DMS79 treated with DMSO at 0.1 percent for 48 hours (cell line): ENCODE data around the gene SEMA5B.
A peak's percentile ranks its signal among the peaks of the same experiment; 100 is the strongest.

Source experiments
- DNase-seq: peaks from one replicate; lab custom pipeline; 2025; lab: John Stamatoyannopoulos, UW

Gene SEMA5B, protein sequence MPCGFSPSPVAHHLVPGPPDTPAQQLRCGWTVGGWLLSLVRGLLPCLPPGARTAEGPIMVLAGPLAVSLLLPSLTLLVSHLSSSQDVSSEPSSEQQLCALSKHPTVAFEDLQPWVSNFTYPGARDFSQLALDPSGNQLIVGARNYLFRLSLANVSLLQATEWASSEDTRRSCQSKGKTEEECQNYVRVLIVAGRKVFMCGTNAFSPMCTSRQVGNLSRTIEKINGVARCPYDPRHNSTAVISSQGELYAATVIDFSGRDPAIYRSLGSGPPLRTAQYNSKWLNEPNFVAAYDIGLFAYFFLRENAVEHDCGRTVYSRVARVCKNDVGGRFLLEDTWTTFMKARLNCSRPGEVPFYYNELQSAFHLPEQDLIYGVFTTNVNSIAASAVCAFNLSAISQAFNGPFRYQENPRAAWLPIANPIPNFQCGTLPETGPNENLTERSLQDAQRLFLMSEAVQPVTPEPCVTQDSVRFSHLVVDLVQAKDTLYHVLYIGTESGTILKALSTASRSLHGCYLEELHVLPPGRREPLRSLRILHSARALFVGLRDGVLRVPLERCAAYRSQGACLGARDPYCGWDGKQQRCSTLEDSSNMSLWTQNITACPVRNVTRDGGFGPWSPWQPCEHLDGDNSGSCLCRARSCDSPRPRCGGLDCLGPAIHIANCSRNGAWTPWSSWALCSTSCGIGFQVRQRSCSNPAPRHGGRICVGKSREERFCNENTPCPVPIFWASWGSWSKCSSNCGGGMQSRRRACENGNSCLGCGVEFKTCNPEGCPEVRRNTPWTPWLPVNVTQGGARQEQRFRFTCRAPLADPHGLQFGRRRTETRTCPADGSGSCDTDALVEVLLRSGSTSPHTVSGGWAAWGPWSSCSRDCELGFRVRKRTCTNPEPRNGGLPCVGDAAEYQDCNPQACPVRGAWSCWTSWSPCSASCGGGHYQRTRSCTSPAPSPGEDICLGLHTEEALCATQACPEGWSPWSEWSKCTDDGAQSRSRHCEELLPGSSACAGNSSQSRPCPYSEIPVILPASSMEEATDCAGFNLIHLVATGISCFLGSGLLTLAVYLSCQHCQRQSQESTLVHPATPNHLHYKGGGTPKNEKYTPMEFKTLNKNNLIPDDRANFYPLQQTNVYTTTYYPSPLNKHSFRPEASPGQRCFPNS

DNA sequence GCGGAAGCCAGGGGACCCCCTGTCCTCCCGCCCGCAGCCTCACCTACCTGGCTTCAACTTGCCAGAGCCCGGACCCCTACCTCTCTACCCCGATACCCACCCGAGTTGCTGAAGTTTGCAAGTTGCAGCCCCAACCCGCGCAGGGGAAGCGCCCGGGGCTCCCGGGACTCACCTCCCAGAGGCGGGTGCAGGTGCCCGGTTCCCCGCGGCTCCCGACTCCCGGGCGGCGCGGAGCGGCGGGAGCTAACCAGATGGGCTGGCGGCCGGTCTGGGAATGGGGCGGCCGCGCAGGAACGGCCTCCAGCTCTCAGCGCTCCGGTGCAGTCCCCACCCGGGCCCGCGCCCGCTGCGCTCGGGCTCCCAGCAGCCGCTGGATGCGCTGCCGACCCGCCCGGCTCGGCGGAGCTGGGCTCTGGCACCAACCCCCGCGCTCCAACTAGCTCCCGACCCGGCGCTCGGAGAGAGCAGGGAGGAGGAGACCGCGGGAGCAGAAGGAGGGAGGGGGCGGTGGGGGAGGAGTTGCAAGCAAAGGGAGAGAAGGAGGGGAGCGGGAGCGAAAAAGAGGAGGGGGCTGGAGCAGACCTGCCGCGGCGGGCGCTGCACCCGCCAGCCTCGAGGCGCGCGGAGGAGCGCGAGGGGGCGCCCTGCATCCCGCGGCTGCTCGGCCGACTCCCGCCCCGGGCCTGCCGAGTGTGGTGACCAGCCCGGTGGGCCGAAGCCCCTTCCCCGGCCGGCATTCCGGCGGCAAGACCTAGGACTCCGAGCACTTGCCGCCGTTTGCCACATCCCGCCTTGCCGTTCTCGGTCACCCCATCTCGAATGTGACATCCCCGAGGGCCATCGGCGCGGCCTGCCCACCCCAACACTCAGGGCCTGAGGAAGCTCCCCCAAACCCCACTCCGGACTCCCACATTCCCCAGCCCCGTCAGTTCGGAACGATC lies at the start of gene SEMA5B:
TSS of gene SEMA5B (minus strand) at position 472 of the 941 bp plus-strand sequence. CDS start 66,500 bp downstream, outside the sequence.
- peak; percentile 67 for DNase-seq

DNA sequence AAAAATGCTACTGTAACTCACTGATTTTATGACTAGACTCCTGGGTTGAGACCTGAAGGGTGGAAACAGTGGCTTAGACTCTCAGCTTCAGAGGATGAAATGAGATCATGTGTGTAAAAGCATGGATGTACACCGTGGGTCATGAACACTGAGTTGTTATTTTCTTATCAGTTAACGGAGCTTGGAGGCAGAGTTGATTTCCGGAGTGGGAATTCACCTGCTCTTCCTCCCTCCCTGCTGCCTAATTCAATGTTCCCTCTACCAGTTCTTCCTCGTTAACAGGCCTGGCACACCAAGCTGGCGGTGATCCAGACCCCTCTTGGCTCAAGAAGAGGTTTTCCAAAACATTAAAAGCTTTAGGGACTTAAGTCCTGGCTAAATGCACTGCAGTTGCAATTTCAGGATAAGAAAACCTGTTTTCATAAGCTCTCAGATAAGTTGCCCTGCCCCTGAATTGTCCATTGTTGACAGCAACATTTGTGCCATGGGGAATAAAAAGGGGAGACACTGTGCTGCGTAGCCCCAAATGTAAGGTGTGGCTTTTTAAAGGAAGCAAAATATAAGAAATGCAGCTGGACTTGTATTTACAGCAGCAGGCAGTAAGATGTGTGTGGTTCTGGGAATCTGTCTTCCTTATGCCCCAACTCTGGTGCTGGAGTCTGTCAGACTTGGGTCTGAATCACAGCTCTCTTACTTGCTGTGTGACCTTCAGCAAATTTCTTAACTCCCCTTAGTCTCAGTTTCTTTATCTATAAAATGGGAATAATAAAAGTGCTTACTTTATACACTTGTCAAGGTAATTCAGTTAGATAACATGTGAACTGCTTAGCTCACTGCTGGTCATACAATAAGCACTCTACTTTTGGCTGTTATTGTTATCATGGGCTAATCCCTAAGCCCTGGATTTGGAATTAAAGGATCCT lies 49.2 kb upstream of the SEMA5B start:
- DNase-seq = peak; percentile 96

DNA sequence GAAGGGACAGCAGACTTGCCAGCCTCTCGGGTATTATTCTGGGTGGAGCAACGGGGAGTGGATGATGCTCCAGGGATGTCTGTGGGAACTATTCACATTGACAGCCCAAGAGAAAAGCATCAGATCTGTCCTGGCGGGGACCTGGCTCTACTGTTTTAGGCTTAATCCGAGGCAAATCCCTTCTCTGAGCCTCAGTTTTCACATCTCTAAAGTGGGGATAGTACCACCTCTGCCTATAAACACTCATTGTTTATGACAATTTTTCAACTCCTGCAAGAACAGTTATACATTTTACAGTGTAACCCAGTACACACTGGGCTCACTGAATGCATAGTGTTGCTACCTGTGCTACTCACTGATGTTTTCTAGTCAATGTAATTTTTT lies 48.5 kb upstream of the SEMA5B start:
- no peak for DNase-seq

DNA sequence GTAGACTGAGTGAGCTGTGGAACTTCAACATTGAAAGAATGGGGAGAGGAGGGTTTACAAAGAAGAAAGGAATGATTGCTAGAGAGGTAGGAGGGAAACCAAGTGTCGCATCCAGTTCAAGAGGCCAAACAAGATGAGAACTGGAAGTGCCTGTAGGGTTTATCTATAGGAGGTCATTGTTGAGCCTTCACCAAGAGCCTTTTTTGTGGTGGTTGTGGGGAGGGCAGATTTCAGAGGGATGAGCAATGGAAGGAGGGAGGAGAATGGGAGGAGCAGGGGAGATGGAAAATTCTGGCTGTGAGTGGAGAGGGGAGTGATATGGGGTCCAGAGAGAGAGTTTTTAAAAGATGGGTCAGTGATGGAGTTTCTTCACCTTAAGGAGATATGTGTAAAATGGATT lies 47.8 kb upstream of the SEMA5B start:
- DNase-seq = no peak

DNA sequence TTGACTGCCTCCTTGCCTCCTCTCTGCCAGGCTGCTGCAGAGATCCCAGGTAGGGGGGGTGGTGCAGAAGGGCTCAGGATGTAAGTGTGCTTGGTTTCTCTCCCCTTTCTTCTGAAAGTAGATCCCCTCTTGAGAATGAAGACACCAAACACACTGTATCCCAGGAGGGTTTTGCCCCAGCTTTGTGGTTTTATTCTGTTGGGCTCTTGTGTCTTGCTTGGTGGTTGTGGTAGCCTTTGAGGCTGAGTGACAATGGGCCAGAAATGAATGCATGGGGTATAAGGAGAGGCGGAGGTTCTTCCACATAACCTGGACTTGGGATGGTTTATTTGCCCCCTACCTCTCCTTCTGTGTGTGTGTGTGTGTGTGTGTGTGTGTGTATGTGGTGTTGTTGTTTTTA lies 45.0 kb upstream of the SEMA5B start:
- DNase-seq = peak; percentile 66

DNA sequence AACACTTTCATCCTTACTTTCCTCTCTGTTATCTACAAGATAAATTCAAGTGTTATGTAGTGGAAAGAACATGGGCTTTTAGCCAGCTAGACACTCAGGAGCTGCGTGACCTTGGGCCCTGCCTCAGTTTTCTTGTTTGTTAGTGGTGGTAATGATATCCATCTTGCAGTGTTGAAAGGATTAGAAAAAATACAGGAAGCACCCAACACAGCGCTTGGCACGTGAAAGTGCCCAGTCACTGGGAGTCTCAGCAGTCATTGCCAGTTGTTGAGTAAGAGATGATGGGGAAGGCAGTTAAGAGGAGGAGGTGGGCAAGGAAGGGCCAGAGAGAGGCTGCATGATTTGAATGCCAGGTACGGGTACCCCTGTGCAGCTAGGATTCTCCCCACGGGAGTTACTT lies 44.6 kb upstream of the SEMA5B start:
- DNase-seq = peak; percentile 66

DNA sequence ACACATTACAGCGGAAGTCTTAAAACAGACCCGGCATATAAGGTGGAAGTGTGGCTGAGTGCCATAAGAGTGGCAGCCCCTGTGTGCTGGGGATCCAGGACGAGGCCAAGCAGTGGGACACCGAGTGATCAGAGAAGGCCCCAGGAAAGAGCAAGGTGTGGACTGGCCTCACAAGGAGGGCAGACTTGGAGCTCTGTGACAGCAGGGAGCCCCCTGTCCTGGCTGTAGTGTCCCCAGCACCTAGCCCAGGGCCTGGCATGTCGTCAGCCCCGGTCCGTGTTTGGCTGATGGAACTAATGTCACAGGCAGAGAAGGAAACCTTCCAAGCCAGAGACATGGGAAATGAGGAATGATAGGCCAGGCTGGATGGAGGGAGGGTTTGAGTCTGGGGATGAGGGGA lies 44.0 kb upstream of the SEMA5B start:
- DNase-seq = no peak

DNA sequence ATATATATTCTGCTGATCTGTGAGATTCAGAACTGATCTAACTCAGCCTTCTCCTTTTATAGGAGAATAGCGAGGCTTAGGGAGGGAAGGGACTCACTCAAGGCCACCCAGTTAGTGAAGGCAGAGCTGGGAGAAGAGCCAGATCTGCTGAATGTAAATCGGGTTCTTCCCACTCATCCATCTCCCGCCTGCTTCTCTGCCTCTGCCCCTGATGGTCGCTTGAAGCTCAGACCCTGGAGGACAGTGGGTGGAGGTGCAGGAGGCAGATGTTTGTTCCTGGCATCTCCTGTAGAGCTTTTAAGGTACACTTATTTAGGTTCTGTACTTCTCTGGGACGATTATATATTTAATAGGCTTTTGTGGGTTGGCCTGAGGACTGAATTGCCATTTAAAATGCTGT lies 43.6 kb upstream of the SEMA5B start:
- peak; percentile 66 for DNase-seq

DNA sequence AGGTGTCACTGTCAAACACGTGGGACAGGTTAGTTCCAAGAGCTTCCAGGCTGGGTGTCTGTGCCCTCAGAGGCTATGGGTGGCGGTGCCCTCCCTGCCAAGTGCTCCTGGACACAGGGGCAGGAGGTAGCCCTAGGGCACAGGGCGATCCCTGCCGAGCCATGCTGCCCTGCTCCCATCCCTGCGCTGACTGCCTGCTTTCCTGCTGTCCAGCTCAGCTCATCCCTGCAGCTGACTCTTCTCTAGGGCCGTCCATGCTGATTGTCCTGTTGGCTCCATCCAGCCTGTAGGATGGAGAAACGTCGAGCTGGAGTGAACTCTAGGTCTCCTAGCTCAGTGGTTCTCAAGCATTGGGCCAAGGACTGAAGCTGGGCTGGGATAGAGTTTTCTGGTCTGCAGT lies 42.9 kb upstream of the SEMA5B start:
- DNase-seq = no peak

DNA sequence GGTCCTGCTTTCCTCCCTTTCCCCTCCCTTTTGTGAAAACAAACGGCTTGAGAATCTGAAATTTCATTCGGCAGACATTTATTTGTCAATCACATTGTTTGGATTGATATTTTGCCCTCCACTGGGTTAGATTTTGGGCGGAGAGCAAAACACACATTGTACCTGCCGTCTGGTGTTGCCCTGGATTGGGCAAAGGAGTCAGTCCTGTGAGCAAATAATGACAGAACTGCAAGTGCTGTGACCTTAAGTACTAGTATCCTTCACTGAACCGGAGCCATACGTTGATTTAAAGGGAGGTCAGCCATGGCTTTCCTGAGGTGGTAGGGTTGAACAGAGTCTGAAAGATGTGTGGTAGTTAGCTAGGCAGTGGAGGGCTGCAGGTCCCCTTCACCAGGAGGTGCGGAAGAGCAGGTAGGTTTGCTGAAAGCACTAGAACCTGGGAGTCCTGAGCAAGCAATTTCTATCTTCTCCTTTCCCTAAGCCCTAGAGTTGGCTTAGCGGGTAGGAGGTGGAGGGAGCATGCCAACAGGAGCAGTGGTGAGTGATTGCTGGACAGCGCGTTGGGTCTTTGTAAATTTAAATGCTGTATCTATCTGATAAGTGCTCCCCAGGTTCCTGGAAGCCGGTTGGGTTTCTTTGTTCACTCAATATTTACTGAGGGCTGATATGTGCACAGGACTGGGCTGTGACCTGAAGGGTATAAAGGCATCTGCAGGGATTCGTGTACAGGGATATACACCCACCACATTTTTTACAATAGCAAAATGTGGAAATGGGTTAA lies 41.2 kb upstream of the SEMA5B start:
- DNase-seq = no peak

DNA sequence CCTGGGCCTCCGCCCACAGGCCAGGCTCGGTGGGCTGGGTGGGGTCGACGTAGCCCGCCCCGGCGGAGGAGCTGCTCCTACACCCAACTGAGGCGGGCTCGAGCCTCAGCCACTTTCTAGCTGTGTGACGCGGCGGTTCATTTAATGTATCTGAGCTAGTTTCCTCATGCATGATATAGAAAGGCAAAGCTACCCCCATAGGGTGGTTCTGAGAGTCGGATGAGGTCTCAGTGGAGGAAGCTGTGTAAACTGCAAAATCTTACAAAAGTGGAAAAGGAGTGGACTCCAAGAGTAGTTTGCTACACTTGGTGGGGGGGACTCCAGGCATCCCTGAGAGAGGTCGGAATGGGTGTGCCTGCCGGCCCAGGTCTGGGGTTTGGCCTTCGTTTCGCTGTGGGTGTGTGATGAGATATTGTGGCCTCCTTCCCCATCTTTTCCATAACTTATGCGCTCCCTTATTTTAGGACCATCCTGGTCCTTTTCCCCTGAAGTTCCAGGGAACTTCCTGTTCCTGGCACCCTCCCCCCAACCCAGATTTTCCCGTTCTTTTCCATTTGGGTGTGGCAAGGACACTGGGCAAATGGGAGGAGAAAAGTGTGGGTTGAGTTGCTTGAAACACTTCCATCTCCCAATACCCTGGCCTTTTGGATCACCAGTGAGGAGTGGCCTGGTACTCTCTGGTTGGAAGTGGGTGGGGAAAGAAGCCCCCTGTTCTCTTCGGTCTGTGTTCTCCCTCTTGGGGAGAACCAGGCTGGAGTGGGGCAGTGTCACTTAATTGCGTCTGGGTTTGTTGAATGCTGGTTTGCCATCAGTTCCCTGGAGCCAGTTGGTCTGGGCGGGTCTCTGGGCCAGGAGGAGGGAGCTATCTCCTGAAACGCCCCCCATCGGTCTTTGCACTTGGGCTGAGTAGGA lies 40.4 kb upstream of the SEMA5B start:
- DNase-seq = no peak

DNA sequence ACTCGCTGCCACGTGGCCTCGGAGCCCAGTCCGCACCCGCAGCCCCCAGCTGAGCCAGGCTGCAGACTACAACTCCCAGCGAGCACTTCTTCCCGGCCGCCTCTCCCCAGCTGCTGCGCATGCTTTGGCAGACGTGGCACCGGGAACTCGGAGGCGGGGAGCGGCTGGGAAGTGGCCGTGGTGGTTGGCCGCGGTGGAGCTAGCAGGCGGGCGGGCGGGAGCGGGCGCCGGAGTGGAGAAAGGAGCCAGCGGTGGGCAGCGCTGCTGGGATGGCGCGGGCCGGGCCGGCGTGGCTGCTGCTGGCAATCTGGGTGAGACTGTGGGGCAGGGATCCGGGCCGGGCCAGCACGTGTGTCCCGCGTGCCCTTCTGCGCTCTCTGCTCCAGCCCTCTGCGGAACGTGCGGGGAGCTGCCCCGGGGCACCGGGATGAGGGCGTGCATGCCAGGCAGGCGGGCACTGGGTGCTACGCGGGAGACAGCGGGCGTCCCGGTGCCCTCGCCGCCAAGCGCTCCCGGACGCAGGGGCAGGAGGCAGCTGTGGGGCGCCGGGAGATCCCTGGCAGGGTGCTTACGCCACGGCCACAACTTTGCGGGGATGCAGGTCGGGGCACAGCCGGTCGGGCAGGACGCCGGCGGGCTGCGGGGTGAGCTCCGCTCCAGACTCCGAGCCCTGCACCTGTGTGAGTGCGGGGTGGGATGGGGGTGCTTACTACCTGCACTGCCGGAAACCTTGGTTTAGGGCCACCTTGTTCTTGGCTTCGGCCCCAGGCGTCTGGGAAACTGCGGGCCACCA lies 39.5 kb upstream of the SEMA5B start, which contains the start of gene PDIA5:
TSS of gene PDIA5 (plus strand) at position 130 of the 793 bp plus-strand sequence. CDS start at position 270, 140 bp downstream.
- peak; percentile 88 for DNase-seq

DNA sequence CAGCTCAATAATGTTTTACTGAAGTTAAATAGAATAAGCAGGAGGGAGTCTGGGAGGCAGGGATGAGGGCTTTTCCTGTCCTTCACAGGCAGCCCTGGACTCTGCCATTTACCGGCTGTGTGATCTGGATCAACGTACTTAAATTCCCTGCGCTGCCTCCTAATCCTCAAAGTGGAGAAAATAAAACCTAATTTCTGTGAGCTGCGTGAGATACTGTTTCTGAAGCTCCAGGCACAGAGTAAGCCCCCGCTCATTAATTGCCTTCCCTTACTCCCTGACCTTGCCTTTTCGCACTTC lies 39.0 kb upstream of the SEMA5B start:
- no peak for DNase-seq

DNA sequence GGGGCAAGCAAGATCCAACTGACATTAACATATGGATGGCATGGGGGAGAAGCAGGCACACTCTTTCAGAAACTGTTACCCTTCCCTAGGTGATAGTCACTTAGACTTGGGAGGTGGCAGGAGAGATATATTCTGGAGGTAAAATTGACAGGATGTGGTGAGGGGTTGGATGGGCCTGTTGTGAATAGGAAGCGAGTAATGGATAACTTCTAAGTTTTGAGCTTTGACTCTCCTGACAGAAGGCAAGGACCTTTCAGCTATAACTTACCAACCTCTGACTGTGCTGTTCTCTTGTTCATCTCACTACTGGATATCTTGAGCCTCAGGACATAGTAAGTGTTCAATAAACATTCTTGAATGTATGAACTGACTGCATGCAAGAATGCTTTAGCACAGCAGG lies 37.4 kb upstream of the SEMA5B start:
- no peak for DNase-seq

DNA sequence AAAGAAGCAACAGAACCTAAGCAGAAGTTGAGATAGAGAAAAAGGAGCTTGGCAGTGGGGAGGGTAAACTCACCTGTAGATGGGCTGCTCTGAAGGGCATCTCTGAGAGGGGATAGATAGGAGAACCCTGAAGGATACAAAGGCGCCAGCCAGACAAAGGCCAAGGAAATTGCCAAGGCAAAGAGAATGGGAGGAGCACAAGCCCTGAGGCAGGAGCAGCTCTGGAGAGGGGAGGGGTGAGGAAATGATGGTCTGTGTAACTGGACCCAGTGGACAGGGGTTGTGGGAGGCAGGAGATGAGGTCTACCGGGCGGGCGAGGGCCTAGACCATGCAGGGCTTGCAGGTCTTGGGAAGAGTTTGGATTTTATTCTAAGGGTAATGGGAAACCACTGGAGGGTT lies 36.9 kb upstream of the SEMA5B start:
- DNase-seq = no peak

DNA sequence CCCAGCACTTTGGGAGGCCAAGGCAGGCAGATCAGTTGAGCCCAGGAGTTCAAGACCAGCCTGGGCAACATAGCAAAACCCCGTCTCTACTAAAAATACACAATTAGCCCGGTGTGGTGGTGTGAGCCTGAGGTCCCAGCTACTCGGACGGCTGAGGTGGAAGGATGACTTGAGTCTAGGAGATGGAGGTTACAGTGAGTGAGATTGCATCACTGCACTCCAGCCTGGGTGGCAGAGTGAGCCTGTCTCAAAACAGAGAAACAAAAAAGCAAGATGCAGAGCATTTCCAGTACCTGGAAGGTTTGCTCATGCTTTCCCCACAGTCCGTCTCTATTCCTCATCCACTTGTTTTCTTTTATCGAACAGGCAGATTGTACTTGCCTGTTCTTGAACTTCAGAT lies 35.5 kb upstream of the SEMA5B start:
- no peak for DNase-seq

DNA sequence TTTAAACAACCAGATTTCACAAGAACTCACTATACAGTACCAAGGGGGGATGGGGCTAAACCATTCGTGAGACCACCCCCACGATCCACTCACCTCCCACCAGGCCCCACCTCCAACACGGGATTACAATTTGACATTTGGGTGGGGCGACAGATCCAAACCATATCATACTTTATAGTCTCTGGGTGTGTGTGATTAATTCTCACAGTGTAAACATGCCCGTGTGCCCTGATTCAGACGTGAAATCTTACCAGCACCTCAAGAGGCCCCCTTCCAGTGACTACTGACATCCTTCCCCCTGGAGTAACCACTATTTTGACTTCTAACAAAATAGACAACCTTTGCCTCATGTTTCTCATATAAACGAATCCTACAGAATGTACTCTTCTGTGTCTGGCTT lies 34.3 kb upstream of the SEMA5B start:
- no peak for DNase-seq

DNA sequence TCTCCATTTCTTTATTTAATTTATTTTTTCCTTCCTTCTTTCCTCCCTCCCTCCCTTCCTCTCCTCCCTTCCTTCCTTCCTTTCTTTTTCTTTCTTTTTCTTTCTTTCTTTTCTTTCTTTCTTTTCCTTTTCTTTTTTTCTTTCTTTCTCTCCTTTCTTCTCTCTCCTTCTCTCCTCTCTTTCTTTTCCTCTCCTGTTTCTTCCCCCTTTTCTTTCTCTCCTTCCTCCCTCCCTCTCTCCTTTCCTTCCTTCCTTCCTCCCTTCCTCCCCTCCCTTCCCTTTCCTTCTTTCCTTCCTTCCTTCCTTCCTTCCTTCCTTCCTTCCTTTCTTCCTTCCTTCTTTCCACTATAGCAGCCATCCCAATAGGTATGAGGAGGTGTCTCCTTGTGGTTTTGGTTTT lies 32.5 kb upstream of the SEMA5B start:
- no peak for DNase-seq
